Frontal cortex (tissue), 4 donors: Measurements from ENCODE around the gene ISM1. TPM values are rescaled to one million over a fixed set of nuclear protein-coding genes. Genes with fewer than 3 reads are reported as not detected.

Experiments used
- DNase-seq, 2 donors: peaks; one replicate each; pipeline ENCODE4 v3.0.0; 2012; ENCODE audit warnings: low spot score in 2 of 2
- FAIRE-seq: peaks from 2 replicates; lab custom pipeline; 2012; peaks lifted over from hg19 to GRCh38; lab: Jason Lieb, UNC
- total RNA-seq: library from RNA; depleted of rRNA; stranded (reverse); fragments of >200 nt; gene quantifications from one replicate; pipeline ENCODE4 v1.2.3, GENCODE V29; 2014
- donor health status: control.
- donor health status: control.
- donor health status: control.

ISM1 gene
- total RNA-seq, 1 donor from 2014 or later, result 1.6 TPM

DNA sequence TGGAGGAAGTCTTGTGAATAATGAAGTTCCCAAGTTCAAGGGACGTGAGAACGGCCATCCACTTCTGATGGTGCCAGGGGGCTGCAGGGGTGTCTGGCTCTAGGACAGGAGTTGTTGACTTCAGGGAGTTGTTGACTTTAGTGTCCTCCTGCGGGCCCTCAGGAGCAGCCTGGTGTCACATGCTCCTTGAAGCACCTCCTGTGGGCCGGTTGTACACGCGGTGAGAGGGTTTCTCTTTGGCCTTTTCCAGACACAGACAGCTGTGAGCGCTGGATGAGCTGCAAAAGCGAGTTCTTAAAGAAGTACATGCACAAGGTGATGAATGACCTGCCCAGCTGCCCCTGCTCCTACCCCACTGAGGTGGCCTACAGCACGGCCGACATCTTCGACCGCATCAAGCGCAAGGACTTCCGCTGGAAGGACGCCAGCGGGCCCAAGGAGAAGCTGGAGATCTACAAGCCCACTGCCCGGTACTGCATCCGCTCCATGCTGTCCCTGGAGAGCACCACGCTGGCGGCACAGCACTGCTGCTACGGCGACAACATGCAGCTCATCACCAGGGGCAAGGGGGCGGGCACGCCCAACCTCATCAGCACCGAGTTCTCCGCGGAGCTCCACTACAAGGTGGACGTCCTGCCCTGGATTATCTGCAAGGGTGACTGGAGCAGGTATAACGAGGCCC is 77.8 kb downstream of the ISM1 start:
- FAIRE-seq, result no peak
- DNase-seq, result no peak

DNA sequence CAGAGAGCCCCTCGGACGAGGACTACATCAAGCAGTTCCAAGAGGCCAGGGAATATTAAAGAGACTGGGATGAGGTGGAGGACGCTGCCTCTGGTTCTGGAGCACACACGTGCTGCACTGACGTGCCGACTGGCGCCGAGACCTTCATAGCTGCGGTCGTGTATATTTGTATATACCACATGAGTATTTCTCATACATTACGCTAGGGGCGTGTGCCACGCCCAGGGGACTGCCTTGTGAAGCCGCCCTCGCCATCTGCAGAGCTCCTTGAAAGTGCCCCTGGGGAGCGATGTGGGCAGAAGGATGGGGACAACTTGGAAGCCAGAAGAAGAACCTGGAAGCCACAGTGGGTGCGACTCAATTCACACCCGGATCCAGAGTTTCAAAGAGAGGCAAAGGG is 78.3 kb downstream of the ISM1 start:
- DNase-seq, result no peak
- FAIRE-seq, result no peak

GRCh38 chr20:13301596-13301995 is 80.5 kb downstream of the ISM1 start:
- no peak for DNase-seq
- FAIRE-seq, result no peak

- DNase-seq (peak in 1 of 2 donors; percentile 21), FAIRE-seq (no peak)
These were observed 81.8 kb downstream of the ISM1 start for GRCh38 chr20:13302647-13303450.

DNA sequence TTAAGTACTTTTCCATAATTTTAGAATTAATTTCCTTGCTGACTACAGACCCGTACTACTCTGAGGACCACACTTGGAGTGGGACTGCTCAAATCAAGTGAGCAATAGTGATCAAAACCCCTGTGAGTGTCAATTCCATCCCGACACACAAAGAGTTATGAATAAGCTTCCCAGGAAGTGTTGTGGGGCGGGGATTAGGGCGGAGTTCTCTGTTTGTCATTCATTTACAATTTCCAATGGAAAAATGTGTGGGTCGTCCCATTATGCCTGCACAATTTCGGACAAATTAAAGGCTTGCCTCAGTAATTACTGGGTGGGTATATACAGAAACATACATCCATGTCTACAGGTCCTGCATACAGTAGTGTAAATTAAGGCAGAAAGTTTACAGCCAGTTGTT is 84.2 kb downstream of the ISM1 start:
- FAIRE-seq (no peak), DNase-seq (no peak)

- DNase-seq, result no peak
- FAIRE-seq, result no peak
These were observed 86.6 kb downstream of the ISM1 start for GRCh38 chr20:13307562-13308163.

GRCh38 chr20:13312300-13312699 is 91.2 kb downstream of the ISM1 start:
- no peak for DNase-seq
- no peak for FAIRE-seq

- DNase-seq (no peak), FAIRE-seq (no peak)
These were observed 92.1 kb downstream of the ISM1 start for GRCh38 chr20:13313201-13313600.

GRCh38 chr20:13317439-13317838 is 96.4 kb downstream of the ISM1 start:
- DNase-seq (no peak), FAIRE-seq (no peak)

DNA sequence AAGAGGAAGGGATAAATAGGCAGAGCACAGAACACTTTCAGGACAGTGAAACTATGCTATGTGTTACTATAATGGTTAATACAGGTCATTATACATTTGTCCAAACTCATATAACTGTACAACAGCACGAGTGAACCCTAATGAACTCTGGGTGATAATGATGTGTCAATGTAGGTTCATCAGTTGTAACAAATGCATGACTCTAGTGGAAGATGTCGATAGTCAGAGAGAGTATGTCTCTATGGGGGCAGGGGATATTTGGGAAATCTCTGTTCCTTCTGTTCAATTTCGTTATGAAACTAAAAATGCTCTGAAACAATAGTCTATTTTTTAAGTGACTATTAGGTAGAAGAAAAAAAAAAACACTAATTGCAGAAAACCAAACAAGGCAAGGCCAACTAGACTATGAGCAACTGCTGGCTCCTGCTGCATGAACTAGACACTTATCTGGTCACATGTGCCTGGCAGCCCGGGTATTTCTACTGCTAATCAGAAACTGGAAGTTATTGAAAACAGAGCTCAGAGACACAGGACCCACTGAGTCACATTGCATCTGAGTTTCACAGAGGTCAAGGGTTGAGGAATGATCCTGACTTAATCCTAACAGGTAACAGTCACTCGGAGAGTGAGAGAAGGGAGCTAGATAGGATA is 97.9 kb downstream of the ISM1 start:
- DNase-seq, result no peak

DNA sequence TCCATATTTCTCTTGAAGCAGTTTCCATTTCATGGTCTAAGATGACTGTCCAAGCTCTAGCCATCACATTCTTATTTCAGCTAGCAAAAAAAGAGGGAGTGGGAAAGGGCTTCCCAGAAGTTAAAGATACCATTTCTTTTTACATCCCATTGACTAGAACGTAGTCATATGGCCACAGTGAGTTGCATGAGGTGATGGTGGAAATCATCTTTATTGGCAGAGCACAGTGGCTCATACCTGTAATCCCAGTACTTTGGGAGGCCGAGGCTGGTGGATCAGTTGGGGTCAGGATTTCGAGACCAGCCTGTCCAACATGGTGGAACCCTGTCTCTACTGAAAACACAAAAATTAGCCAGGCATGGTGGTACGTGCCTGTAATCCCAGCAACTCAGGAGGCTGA is 99.6 kb downstream of the ISM1 start:
- no peak for FAIRE-seq

More for the DNA sequence above, 97.9 kb downstream of the ISM1 start:
- no peak for FAIRE-seq

DNA sequence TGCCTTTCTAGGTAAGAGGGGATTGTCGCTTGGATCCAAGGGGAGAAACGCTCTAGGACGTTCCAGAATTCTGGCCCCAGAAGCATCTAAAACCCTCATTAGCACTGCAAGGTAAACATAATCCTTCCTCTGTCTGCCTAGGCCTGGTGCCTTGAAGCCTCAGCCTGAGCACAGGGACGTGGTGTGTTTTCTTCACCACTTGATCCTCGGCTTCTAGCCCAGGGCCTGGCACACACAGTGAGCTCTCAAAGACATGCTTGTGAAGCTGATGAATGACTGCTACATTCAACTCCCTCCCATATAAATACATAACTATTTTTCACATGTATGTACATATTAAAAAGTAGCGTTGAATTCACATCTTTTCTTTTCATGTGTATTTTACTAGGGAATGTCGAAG is 100.3 kb downstream of the ISM1 start:
- no peak for FAIRE-seq
- DNase-seq, result no peak

More for the DNA sequence above, 99.6 kb downstream of the ISM1 start:
- DNase-seq, result no peak

DNA sequence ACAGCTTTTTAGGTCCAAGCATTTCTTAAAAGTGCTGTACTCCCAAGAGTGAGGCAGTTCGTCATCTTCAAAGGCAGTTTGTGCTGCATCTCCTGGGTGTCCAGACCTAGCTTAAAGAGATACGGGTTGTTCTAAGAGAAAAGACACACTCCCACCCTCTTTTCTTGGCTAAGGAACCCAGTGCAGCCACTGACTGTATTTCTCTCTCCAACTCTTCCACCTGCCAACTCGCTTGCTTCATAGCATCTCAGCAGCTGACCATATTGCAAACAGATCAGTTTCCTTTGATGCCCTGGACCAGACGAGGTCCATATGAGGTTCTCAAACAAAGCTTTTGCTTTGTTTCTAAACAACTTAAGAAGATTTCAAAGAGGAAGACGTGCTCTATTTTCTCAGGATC is 101.1 kb downstream of the ISM1 start:
- FAIRE-seq (no peak), DNase-seq (no peak)

DNA sequence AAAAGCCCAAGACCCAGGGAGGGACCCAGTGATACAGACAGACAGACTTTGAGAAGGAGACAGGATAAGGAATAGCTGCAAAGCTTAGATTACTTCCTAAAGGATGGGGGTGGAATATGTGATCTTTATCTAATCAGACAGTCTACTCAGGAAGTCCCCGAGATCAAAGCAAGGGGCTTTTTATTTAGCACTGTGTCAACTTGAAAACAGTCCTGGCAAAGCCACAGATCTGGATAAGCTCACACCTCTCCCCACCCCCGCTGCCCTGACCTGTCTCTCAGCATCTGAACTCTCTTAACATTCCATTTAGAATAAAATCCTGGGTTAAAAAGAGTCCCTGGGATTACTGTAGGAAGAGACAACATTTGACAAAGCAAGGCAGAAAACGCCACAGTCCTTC is 101.5 kb downstream of the ISM1 start:
- FAIRE-seq, result no peak
- DNase-seq, result no peak

- FAIRE-seq, result no peak
- no peak for DNase-seq
These were observed 104.0 kb downstream of the ISM1 start for GRCh38 chr20:13325033-13325432.

DNA sequence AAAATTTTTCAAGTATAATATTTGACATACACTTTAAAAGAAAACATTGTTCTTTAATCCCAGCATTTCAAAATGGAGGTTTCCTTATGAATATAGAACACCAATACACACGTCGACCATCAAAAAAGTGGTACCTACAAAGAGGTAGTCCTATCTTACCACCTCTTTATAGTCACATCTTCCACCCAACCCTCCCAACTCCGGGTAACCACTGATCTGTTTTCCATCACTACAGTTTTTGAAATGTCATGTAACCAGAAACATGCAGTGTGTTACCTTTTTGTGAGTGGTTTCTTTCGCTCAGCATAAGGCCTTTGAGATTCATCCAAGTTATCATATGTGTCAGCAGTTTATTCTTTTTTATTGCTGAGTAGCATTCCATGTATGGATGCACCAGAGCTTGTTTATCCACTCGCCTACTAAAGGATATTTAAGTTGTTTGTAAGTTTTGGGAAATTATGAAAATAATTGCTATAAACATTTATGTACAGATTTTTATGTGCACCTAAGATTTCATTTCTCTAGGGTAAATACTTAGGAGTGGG is 104.8 kb downstream of the ISM1 start:
- FAIRE-seq (no peak), DNase-seq (no peak)

GRCh38 chr20:13331536-13331935 is 110.5 kb downstream of the ISM1 start:
- FAIRE-seq, result no peak
- no peak for DNase-seq

- DNase-seq (no peak), FAIRE-seq (no peak)
These were observed 112.0 kb downstream of the ISM1 start for GRCh38 chr20:13333036-13333435.

GRCh38 chr20:13333793-13334192 is 112.7 kb downstream of the ISM1 start:
- FAIRE-seq, result no peak

More at GRCh38 chr20:13333793-13334192, 112.7 kb downstream of the ISM1 start:
- DNase-seq, result no peak
